Thymus (tissue), 11 donors: ENCODE results near the gene STXBP4. TPM values are rescaled to one million over a fixed set of nuclear protein-coding genes. Genes with fewer than 3 reads are reported as not detected.

Experiments
- DNase-seq, 9 donors: peaks; one replicate each; pipeline ENCODE4 v3.0.0-alpha.2; 2013; ENCODE audit warnings: low spot score in 9 of 9, low read depth in 6 of 9, missing footprints in 1 of 9
- H3K27ac ChIP-seq, 2 donors: one replicate each; pipeline ENCODE4 v1.5.1; 2013; ENCODE audit warnings: control low read depth in 1 of 2, low read depth in 1 of 2, low read length in 1 of 2, mild to moderate bottlenecking in 1 of 2, moderate library complexity in 1 of 2
- H3K27me3 ChIP-seq, 2 donors: one replicate each; pipeline ENCODE4 v1.5.1; 2013; ENCODE audit warnings: low read length in 1 of 2; ENCODE audit not compliant: control insufficient read depth in 2 of 2, insufficient read depth in 1 of 2
- H3K36me3 ChIP-seq, 2 donors: one replicate each; pipeline ENCODE4 v1.5.1; 2013; ENCODE audit warnings: low read length in 1 of 2, mild to moderate bottlenecking in 1 of 2, moderate library complexity in 1 of 2; ENCODE audit not compliant: control insufficient read depth in 2 of 2, insufficient read depth in 2 of 2
- H3K4me1 ChIP-seq, 2 donors: one replicate each; pipeline ENCODE4 v1.5.1; 2013; ENCODE audit warnings: low read length in 2 of 2; ENCODE audit not compliant: control insufficient read depth in 2 of 2, insufficient read depth in 2 of 2
- H3K4me3 ChIP-seq, 2 donors: one replicate each; pipeline ENCODE4 v1.5.1; 2013; ENCODE audit warnings: low read length in 2 of 2, control low read depth in 1 of 2, mild to moderate bottlenecking in 1 of 2
- H3K9me3 ChIP-seq, 2 donors: one replicate each; pipeline ENCODE4 v1.5.1; 2013; ENCODE audit warnings: low read length in 1 of 2, mild to moderate bottlenecking in 1 of 2; ENCODE audit not compliant: control insufficient read depth in 2 of 2, insufficient read depth in 1 of 2
- WGBS: extraction: QIAGEN DNeasy Blood & Tissue Kit; methylation state at CpG from one replicate; pipeline ENCODE4 v1.1.7; 2013; 5-methylcytosine and 5-hydroxymethylcytosine counted together
- polyA plus RNA-seq: library from polyadenylated mRNA; stranded (reverse); fragments of 200-250 nt; gene quantifications from one replicate; pipeline ENCODE4 v1.2.3, GENCODE V29; 2013
- total RNA-seq: library from RNA; stranded (reverse); fragments of 120-200 nt; gene quantifications from one replicate; pipeline ENCODE4 v1.2.4, GENCODE V29; 2013
- donor health status: healthy.

Gene STXBP4
- total and polyA plus RNA-seq, 2 donors = 1.9 to 7.3 TPM

- no peak overlapping the region for H3K4me3 ChIP-seq
- no peaks in the 10 kb centered on the region for H3K27me3 ChIP-seq
- H3K36me3 ChIP-seq = peaks cover 0 to 3% of the 10 kb centered on the region in 2 donors
- H3K27ac ChIP-seq = no peak overlapping the region
- H3K4me1 ChIP-seq = no peaks in the 10 kb centered on the region
- WGBS = 96% methylated on average over 2 of the region's 2 CpGs
- DNase-seq = no peak
- H3K9me3 ChIP-seq = no peaks in the 10 kb centered on the region
These were observed 190.7 kb downstream of the STXBP4 start for GRCh38 chr17:55159251-55159650.

GRCh38 chr17:55160501-55160900 lies 191.9 kb downstream of the STXBP4 start:
- no peak for DNase-seq
- no peaks in the 10 kb centered on the region for H3K27me3 ChIP-seq
- no peaks in the 10 kb centered on the region for H3K4me1 ChIP-seq
- H3K27ac ChIP-seq = no peak overlapping the region
- no peaks in the 10 kb centered on the region for H3K9me3 ChIP-seq
- WGBS = 98% methylated on average over 7 of the region's 7 CpGs
- peaks cover 0 to 3% of the 10 kb centered on the region in 2 donors for H3K36me3 ChIP-seq
- H3K4me3 ChIP-seq = no peak overlapping the region

- no peak overlapping the region for H3K27ac ChIP-seq
- H3K27me3 ChIP-seq = no peaks in the 10 kb centered on the region
- no peak for DNase-seq
- peaks cover 0 to 3% of the 10 kb centered on the region in 2 donors for H3K36me3 ChIP-seq
- no peaks in the 10 kb centered on the region for H3K9me3 ChIP-seq
- no peak overlapping the region for H3K4me3 ChIP-seq
- WGBS = 95% methylated on average over 7 of the region's 7 CpGs
- no peaks in the 10 kb centered on the region for H3K4me1 ChIP-seq
These were observed 193.5 kb downstream of the STXBP4 start for GRCh38 chr17:55161935-55162555.

- H3K27me3 ChIP-seq = no peaks in the 10 kb centered on the region
- peaks cover 0 to 3% of the 10 kb centered on the region in 2 donors for H3K36me3 ChIP-seq
- no peaks in the 10 kb centered on the region for H3K9me3 ChIP-seq
- H3K4me3 ChIP-seq = no peak overlapping the region
- no peak overlapping the region for H3K27ac ChIP-seq
- no peaks in the 10 kb centered on the region for H3K4me1 ChIP-seq
- no peak for DNase-seq
These were observed 194.0 kb downstream of the STXBP4 start for GRCh38 chr17:55162556-55162946.

- no peak overlapping the region for H3K27ac ChIP-seq
- peaks cover 0 to 3% of the 10 kb centered on the region in 2 donors for H3K36me3 ChIP-seq
- H3K4me1 ChIP-seq = no peaks in the 10 kb centered on the region
- no peak overlapping the region for H3K4me3 ChIP-seq
- H3K27me3 ChIP-seq = no peaks in the 10 kb centered on the region
- no peak for DNase-seq
- no peaks in the 10 kb centered on the region for H3K9me3 ChIP-seq
- 95% methylated on average over 3 of the region's 3 CpGs for WGBS
These were observed 194.8 kb downstream of the STXBP4 start for GRCh38 chr17:55163408-55163807.

- no peaks in the 10 kb centered on the region for H3K9me3 ChIP-seq
- no peak overlapping the region for H3K4me3 ChIP-seq
- no peaks in the 10 kb centered on the region for H3K4me1 ChIP-seq
- no peaks in the 10 kb centered on the region for H3K27me3 ChIP-seq
- 98% methylated on average over 2 of the region's 2 CpGs for WGBS
- H3K36me3 ChIP-seq = no peaks in the 10 kb centered on the region
- no peak for DNase-seq
- no peak overlapping the region for H3K27ac ChIP-seq
These were observed 197.9 kb downstream of the STXBP4 start for GRCh38 chr17:55166506-55166905.

GRCh38 chr17:55167024-55167725 lies 198.6 kb downstream of the STXBP4 start:
- H3K9me3 ChIP-seq = no peaks in the 10 kb centered on the region
- 84% methylated on average over 2 of the region's 2 CpGs for WGBS
- H3K36me3 ChIP-seq = no peaks in the 10 kb centered on the region
- H3K27me3 ChIP-seq = no peaks in the 10 kb centered on the region
- H3K4me1 ChIP-seq = no peaks in the 10 kb centered on the region
- H3K27ac ChIP-seq = no peak overlapping the region
- DNase-seq = no peak
- H3K4me3 ChIP-seq = no peak overlapping the region

- DNase-seq = no peak
- Histone ChIP-seq H3K9me3 (no peaks in the 10 kb centered on the region), H3K27me3 (no peaks in the 10 kb centered on the region), H3K36me3 (no peaks in the 10 kb centered on the region), H3K4me3 (no peak overlapping the region), H3K27ac (no peak overlapping the region), H3K4me1 (no peaks in the 10 kb centered on the region)
- 53% methylated on average over 5 of the region's 5 CpGs for WGBS
These were observed 200.6 kb downstream of the STXBP4 start for GRCh38 chr17:55168958-55169687.

- Histone ChIP-seq H3K36me3 (no peaks in the 10 kb centered on the region), H3K4me3 (no peak overlapping the region), H3K27me3 (no peaks in the 10 kb centered on the region), H3K27ac (no peak overlapping the region), H3K9me3 (no peaks in the 10 kb centered on the region), H3K4me1 (no peaks in the 10 kb centered on the region)
- 96% methylated on average over 4 of the region's 4 CpGs for WGBS
- DNase-seq = no peak
These were observed 203.2 kb downstream of the STXBP4 start for GRCh38 chr17:55171634-55172328.
